Suppressor macrophage (primary cell): ENCODE measurements around the gene LENEP.
A peak's percentile ranks its signal among the peaks of the same experiment; 100 is the strongest.

Experiments
- DNase-seq, 4 experiments: peaks; one replicate each; pipeline ENCODE4 v3.0.0-alpha.2; 2020 to 2022

The LENEP gene

GRCh38 chr1:154999571-155000410 lies 6.4 kb downstream of the LENEP start:
- DNase-seq = no peak

GRCh38 chr1:155000411-155000725 lies 7.0 kb downstream of the LENEP start:
- DNase-seq = no peak

GRCh38 chr1:155000726-155001424 lies 7.5 kb downstream of the LENEP start:
- peak; percentile 68 to 88 (median 78) for DNase-seq

- DNase-seq = no peak
Observed at GRCh38 chr1:155001425-155001674, 8.0 kb downstream of the LENEP start.

- DNase-seq = peak; percentile 98 to 100 (median 100)
Observed at GRCh38 chr1:155001675-155002463, 8.5 kb downstream of the LENEP start.

- peak in 2 of 4 experiments; percentile 44 to 62 for DNase-seq
Observed at GRCh38 chr1:155002464-155003226, 9.3 kb downstream of the LENEP start, which contains the start of gene ZBTB7B. TSS of gene ZBTB7B (plus strand) at chr1:155002802. CDS start at chr1:155014661, 11,859 bp downstream.

DNA sequence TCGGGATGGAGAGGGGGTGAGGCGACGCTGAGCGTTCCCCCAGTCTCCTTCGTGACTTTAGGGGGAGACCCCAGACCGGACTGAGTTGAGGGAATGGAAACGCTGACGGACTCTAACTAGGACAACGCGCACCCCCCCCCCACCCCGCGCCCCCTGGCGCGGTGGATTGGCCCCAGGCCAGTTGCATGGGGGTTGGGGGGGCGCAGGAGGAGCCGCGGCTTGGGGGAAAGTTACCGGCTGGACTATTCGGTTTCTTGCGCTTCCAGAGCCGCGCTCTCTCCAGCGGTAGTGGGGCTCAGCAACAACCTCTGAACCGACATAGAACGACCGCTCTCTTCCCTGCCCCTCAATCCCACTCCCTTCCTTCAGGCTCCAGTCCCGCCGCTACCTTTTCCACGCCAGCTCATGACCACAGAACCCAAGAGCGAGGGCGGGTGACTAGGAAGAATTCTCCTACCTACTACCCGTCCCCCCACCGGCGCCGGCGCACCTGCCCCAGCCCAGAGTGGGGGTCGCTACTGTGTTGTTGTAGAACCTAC lies 9.9 kb downstream of the LENEP start:
- DNase-seq = peak in 1 of 4 experiments; percentile 36

GRCh38 chr1:155003766-155004351 lies 10.5 kb downstream of the LENEP start:
- peak in 2 of 4 experiments; percentile 54 to 56 for DNase-seq

GRCh38 chr1:155004352-155005075 lies 11.1 kb downstream of the LENEP start:
- no peak for DNase-seq

GRCh38 chr1:155005076-155006011 lies 12.0 kb downstream of the LENEP start:
- DNase-seq = peak in 3 of 4 experiments; percentile 49 to 62 (median 60)

- peak in 3 of 4 experiments; percentile 73 to 75 (median 74) for DNase-seq
Observed at GRCh38 chr1:155006601-155007101, 13.3 kb downstream of the LENEP start.

- no peak for DNase-seq
Observed at GRCh38 chr1:155007251-155007828, 14.0 kb downstream of the LENEP start.

DNA sequence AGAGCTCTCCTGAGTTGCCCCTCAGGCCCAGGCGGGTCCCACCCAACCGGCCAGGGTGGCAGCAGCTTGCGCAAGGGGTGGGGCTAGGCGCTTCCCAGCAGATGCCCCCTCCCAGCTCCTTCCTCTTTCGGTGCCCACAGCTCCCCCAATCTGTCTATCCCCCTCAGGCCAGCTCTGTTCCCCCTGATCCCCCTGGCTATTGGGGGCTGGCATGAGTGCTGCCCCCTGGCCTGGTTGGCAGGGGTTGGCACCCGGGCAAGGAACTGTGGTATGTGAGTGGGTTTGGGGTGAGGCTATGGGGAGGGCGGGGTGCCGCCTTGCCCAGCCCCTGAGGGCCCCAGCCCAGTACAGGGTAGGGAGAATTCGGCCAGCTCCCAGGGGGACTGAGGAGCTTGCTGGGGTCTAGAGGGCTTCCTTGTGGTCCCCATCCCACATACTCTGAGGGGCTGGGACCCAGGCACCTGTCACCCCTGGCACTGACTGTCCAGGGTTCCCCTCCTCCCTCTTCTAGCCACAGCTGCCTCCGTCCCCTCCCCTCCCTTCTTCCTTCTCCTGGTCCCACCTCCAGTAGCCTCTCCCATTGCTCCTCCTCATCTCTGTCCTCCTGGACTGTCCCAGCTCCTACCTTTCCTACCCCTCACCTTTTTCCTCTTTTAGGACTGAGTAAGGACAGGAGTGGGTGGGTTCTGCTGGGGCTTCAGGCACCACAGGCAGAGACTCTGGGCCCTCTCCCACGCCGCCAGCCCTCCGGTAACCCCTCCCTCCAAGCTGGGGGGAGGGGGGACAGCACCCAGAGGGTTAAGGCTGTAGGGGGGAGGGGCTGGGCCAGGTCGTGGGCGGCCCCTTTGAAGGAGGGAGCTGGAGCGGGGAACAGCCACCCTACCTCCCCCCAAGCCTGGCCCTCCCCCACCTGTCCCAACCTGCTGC lies 14.9 kb downstream of the LENEP start:
- peak in 3 of 4 experiments; percentile 32 to 70 (median 62) for DNase-seq

DNA sequence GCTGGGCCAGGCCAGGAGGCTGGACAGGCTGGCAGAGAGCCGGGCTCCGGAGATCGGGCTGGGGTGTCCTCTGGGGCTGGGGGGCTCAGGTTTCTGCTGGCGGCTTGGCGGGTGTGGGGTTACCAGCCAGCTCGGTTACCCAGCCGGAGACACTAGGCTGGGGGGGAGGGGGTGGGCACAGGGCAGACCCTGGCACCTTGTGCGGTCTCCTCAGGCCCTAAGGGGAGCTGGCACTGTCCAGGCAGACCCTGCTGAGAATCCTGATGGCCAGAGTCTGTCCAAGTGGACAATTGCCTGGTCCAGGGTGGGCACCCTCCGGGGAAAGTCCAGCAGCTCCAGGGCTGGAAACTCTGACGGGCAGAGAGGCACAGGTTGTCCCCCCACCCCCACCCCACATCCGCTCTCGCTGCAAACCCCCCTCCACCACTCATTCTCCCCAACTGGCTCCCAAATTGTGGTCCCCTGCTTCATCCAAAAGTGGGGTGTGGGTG lies 15.9 kb downstream of the LENEP start:
- DNase-seq = no peak

- no peak for DNase-seq
Observed at GRCh38 chr1:155009742-155010141, 16.4 kb downstream of the LENEP start.

DNA sequence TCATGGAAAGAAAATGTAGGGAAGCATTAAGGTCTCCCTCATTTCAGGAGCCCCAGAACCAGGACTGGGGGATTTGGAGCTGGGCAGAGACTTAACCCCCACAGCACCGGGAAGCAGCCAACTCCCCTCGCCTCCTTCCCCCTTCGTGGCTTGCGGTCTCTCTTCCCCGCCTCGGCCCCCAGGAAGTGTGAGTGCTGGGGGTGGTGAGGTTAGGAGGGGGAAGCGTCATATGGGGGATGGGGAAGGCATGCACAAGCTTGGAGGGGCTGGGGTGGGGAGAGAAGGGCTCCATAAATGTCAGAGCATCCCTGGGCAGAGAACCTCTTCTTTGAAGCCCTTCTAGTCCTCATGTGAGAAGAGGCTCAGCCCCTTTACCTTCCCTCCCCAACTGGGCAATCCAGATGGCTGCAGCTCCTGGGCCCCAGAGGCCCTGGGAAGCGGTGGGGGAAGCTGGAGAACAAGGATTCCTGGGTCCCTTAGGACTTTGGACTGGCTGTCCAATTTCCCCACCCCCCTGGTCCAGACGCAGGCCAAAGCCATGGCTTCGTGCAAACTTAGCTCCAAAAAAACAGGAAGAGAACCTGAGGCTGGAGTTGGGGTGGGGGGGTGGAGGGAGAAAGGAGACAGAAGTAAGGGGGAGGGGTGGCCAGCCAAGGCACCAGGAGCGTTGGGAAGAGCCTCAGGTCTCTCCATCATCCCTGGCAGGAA lies 17.0 kb downstream of the LENEP start:
- peak in 3 of 4 experiments; percentile 24 to 49 (median 44) for DNase-seq

DNA sequence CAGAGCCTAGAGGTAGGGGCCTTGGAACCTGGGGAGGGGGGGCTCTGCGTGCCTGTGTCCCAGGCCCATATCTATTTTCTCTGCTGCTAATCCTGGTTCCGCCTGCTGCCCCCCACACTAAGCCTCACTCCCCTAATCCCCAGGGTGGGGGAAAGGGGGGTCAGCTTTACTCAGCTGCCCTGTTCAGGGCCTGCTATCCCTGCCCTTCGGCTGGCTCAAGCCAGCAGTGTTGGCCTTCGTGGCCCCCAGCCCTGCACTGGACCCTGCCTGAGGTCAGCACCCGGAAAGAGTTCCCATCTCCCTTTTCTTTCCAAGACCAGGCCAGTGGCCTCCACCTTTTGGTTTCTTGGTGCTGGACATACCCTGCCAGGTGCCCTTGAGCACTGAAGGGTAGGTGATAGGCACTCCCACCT lies 17.6 kb downstream of the LENEP start:
- DNase-seq = no peak
